Measurements from ENCODE around the gene NXPE3.

- TF ChIP-seq CTCF (conservative IDR thresholded peaks at IDR 0.05; ENCODE audit: low read length) (no peak), EZH2phosphoT487 (IDR thresholded peaks at IDR 0.05; ENCODE audit: borderline replicate concordance) (no peak)
These were observed 56.7 kb downstream of the NXPE3 start for GRCh38 chr3:101835676-101836075.

All from Loucy (cell line).